Fibroblast of skin of left biceps (primary cell): ENCODE measurements around the gene SESN1.
"Not testable (repeated sequence)": the region's sequence is repeated elsewhere in the genome, so short reads cannot be mapped to it uniquely, and the experiment has no call there.

Experiments
- DNase-seq, 2 experiments: peaks; one replicate each; pipeline ENCODE4 v3.0.0-alpha.2; 2013; ENCODE audit warnings: low read depth in 2 of 2

SESN1 gene

GRCh38 chr6:109094416-109095035 is at the start of gene SESN1:
TSS of gene SESN1 (minus strand) at chr6:109094846. CDS start at chr6:109094073, 773 bp downstream.
- DNase-seq = peak; percentile 56 to 66

DNA sequence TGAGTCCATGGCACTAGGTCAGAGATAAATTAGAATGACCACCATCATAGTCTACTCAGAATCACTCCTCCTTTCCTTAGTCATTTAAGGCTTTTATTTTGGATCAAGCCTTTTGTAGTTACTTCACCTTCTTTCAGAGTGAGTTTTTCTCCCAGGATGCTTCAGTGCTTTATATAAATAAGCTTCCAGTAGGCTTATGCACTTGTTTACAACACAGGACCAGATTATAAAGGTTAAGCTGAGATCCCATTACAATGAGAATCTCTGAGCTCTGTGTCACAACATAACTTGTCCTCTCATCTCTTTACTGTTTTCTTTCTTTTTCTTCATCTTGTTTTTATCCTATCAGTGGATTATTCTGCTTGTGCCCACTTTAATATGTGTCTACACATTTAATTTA is 48.5 kb upstream of the SESN1 start:
- no peak for DNase-seq

DNA sequence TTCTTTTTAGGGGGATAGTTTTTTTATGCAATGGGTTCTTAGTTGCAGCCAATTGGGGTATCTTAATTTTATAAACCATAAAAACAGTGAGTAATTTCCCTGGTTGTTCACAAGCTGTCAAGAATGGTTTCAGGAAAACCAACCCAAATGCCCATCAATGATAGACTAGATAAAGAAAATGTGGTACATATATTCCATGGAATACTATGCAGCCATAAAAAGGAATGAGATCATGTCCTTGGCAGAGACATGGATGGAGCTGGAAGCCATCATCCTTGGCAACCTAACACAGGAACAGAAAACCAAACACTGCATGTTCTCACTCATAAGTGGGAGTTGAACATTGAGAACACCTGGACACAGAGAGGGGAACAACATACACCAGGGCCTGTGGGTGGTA is 47.4 kb upstream of the SESN1 start:
- DNase-seq = not testable (repeated sequence)

- DNase-seq = no peak
Measured at GRCh38 chr6:109139109-109139508, 44.5 kb upstream of the SESN1 start.

- not testable (repeated sequence) for DNase-seq
Measured at GRCh38 chr6:109136530-109136929, 41.9 kb upstream of the SESN1 start.

- DNase-seq = not testable (repeated sequence)
Measured at GRCh38 chr6:109136039-109136438, 41.4 kb upstream of the SESN1 start.

- DNase-seq = not testable (repeated sequence)
Measured at GRCh38 chr6:109135600-109135999, 41.0 kb upstream of the SESN1 start.

DNA sequence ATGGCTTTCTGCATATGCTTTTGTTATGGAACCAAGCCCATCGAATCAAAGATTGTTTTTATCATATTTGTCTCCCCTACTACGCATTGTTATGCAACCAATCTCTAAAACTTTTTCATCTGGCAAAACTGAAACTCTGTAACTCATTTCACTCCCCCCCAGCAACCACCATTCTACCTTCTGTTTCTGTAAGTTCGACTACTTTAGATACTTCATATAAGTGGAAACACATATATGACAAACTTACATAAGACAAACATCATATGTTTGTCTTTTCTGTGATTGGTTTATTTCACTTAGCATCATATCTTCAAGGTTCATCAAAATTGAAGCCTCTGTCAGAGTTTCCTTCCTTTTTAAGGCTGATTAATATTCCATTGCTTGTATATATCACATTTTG is 35.4 kb upstream of the SESN1 start:
- no peak for DNase-seq

- no peak for DNase-seq
Measured at GRCh38 chr6:109125504-109125903, 30.9 kb upstream of the SESN1 start.

GRCh38 chr6:109124219-109124618 is 29.6 kb upstream of the SESN1 start:
- DNase-seq = no peak

DNA sequence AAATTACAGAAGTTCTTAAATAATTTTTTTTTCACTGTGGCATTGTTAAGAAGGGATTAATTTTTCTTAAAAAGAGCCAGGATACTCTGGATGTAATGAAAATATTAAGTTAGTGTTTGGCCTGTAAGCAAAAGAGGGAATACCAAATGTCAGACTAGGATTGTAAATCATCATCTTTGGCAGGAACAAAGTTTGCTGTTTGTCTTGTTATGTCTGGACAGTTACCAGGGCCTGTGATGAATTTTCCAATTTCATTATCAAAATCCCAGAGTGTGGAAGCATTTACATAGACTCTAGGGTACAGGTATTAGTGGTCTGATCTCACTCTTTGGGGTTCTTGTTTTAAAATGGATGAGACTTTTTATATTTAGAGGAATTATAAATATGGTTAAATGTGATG is 26.8 kb upstream of the SESN1 start:
- no peak for DNase-seq

GRCh38 chr6:109118871-109119354 is 24.3 kb upstream of the SESN1 start:
- DNase-seq = no peak

- no peak for DNase-seq
Measured at GRCh38 chr6:109118337-109118736, 23.7 kb upstream of the SESN1 start.

DNA sequence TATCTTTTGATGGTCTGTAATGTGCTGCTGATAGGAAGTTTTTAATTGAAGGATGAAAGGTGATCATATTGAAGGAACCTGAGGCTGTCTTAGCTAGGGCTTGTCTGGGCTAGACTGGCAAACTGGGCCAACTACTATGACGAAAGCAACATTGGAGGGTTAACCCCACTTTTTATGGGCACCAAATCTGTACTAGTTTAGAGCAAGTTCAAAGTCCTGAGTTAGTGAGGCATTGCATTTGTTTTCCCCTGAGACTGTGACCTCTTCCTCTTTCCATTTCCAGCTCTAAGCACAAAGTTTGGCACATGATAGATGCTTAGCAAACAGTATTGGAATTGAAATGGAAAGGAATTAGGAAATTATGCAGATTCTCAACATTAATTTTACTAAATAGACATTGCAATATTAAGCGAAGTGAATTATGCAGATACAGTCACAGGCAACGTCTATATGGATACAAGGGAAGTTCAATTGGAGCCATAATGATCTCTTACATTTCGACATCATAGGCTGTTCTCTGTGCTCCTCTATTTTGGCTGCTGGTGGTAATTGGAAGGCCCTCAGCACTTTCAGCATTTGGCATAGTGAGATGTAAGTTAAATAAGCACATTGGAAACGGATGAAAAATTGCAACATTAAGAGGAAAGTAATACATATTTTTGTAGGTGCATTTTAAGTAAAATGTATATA is 22.8 kb upstream of the SESN1 start:
- DNase-seq = no peak

DNA sequence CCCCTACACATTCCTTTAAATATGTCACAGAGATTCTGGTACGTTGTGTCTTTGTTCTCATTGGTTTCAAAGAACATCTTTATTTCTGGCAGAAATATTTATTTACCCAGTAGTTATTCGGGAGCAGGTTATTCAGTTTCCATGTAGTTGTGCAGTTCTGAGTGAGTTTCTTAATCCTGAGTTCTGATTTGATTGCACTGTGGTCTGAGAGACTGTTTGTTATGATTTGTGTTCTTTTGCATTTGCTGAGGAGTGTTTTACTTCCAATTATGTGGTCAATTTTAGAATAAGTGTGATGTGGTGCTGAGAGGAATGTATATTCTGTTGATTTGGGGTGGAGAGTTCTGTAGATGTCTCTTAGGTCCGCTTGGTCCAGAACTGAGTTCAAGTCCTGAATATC is 18.0 kb upstream of the SESN1 start:
- not testable (repeated sequence) for DNase-seq

- DNase-seq = not testable (repeated sequence)
Measured at GRCh38 chr6:109109663-109110062, 15.0 kb upstream of the SESN1 start.

- no peak for DNase-seq
Measured at GRCh38 chr6:109105681-109106080, 11.0 kb upstream of the SESN1 start.

GRCh38 chr6:109104512-109104911 is 9.9 kb upstream of the SESN1 start:
- no peak for DNase-seq

- DNase-seq = no peak
Measured at GRCh38 chr6:109103942-109104341, 9.3 kb upstream of the SESN1 start.

DNA sequence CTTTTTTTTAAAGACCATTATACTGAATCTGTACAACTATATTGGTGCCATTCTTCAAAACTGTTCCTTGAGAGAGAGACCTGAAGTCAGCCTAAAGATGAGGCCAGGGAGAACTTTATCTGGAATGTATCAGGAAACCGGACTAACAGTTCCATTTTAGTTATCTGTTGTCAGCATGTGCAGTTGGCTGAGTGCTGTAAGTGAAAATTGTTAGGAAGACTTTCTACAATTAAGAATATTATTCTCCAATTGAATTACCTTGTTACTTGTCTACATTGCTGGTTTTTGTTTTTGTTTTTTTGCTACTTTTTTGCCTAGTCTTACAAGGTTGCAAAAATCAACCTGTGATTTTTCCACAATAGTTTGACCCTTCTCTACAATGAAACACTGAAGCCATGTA is 8.1 kb upstream of the SESN1 start:
- DNase-seq = no peak

- DNase-seq = no peak
Measured at GRCh38 chr6:109097661-109098060, 3.0 kb upstream of the SESN1 start.

- no peak for DNase-seq
Measured at GRCh38 chr6:109096208-109096607, 1.6 kb upstream of the SESN1 start.

- DNase-seq = no peak
Measured at GRCh38 chr6:109095835-109096084, 1.1 kb upstream of the SESN1 start.
